GM19035 (cell line): Measurements from ENCODE around the gene PLBD1.

Experiments used
- ATAC-seq: cut with Tn5 transposase; IDR thresholded peaks from one replicate; pipeline ENCODE4 v1.9.1; 2021; ENCODE audit not compliant: unreplicated experiment

PLBD1 gene

GRCh38 chr12:14571779-14572178 lies 4.1 kb upstream of the PLBD1 start:
- no peak for ATAC-seq

GRCh38 chr12:14570231-14570630 lies 2.5 kb upstream of the PLBD1 start:
- ATAC-seq = no peak

- no peak for ATAC-seq
Measured at GRCh38 chr12:14564336-14564959, 3.2 kb downstream of the PLBD1 start.

GRCh38 chr12:14563046-14563445 lies 4.6 kb downstream of the PLBD1 start:
- ATAC-seq = no peak

- no peak for ATAC-seq
Measured at GRCh38 chr12:14562279-14562678, 5.4 kb downstream of the PLBD1 start.

- no peak for ATAC-seq
Measured at GRCh38 chr12:14561677-14562238, 5.9 kb downstream of the PLBD1 start.

GRCh38 chr12:14560904-14561574 lies 6.6 kb downstream of the PLBD1 start:
- ATAC-seq = no peak

GRCh38 chr12:14558473-14558959 lies 9.2 kb downstream of the PLBD1 start:
- no peak for ATAC-seq

- ATAC-seq = no peak
Measured at GRCh38 chr12:14557966-14558365, 9.7 kb downstream of the PLBD1 start.

GRCh38 chr12:14554281-14555007 lies 13.2 kb downstream of the PLBD1 start:
- ATAC-seq = no peak

GRCh38 chr12:14548609-14549008 lies 19.1 kb downstream of the PLBD1 start:
- no peak for ATAC-seq

- ATAC-seq = no peak
Measured at GRCh38 chr12:14547571-14547970, 20.1 kb downstream of the PLBD1 start.

GRCh38 chr12:14545144-14546124 lies 22.2 kb downstream of the PLBD1 start:
- ATAC-seq = no peak

- no peak for ATAC-seq
Measured at GRCh38 chr12:14540801-14541462, 26.8 kb downstream of the PLBD1 start.

- ATAC-seq = no peak
Measured at GRCh38 chr12:14537088-14537487, 30.6 kb downstream of the PLBD1 start.

- ATAC-seq = no peak
Measured at GRCh38 chr12:14532152-14532551, 35.5 kb downstream of the PLBD1 start.

- ATAC-seq = no peak
Measured at GRCh38 chr12:14525964-14526363, 41.7 kb downstream of the PLBD1 start.

- ATAC-seq = no peak
Measured at GRCh38 chr12:14521822-14522221, 45.9 kb downstream of the PLBD1 start.

GRCh38 chr12:14514946-14515345 lies 52.7 kb downstream of the PLBD1 start:
- no peak for ATAC-seq
